HG03103 (cell line): ENCODE results near the gene CCDC86.

Experiments
- ATAC-seq: cut with Tn5 transposase; IDR thresholded peaks from one replicate; pipeline ENCODE4 v1.9.1; 2021; ENCODE audit warnings: low read depth; ENCODE audit not compliant: unreplicated experiment

Gene CCDC86

DNA sequence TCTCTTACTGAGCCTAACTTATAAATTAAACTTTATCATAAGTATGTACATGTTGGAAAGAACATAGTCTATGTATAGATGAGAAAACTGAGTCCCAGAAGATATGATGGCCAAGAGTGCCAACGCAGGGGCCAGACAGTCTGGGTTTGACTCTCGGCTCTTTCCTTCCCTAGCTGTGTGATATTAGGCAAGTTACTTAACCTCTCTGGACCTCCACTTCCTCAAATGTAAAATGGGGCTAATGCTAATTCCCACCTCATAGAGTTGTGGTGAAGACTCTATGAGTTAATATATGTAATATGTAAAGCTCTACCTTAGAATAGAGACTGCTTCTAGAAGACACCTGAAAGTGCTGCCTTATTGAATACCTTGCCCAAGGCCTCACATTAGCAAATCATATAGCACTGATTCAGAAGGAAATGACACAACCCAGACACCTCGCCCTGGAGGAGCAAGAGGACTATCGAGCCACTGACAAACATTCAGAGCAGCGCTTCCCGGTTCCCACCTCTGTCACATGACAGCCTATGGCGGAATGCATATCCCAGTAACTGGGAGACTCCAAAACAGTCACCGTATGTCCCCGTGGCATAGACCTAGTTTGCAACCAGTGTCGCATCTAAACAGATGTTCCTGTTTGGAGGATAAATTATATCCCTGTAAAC, 11.3 kb upstream of the CCDC86 start:
- ATAC-seq = no peak

DNA sequence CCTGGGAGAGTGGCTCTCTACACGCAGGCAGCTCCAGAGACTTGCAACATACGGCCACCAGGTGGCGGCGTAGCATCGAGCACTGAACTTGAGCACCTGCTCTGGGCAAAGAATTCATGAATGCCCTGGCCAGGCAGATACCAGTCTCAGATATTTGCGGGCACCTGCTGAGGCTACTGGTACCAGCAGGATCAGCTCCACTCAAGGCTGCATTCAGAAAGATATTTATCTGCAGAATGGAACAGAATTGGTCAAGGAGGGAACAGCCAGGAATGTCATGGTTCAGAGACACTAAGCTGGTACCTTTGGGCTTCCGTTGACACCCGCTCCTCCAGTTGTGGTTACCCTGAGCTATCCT, 10.8 kb upstream of the CCDC86 start:
- ATAC-seq = no peak

DNA sequence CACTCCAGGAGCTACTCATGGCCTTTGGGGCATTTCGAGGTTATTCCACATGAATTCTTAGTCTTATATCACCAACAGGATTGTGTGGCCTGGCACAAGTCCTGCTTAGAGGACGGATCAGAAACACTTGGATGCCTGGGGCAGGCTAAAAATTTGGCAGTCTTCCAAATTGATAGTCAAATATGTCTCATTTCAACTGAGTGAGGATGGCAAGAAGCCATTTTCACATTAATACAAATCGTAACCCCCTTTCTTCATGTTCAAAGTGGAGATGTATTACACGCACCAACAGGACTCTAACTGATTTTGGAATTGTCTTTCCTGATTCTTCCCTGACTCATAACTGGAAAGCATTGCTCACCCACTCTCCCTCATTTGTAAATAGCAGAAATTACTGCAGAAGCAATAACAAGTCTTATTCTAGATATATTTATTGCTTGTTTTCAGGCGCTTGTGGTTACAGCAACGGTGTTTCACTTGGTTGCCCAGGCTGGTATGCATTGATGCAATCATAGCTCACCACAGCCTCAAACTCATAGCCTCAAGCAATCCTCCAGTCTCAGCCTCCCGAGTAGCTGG, 10.3 kb upstream of the CCDC86 start:
- ATAC-seq = no peak

DNA sequence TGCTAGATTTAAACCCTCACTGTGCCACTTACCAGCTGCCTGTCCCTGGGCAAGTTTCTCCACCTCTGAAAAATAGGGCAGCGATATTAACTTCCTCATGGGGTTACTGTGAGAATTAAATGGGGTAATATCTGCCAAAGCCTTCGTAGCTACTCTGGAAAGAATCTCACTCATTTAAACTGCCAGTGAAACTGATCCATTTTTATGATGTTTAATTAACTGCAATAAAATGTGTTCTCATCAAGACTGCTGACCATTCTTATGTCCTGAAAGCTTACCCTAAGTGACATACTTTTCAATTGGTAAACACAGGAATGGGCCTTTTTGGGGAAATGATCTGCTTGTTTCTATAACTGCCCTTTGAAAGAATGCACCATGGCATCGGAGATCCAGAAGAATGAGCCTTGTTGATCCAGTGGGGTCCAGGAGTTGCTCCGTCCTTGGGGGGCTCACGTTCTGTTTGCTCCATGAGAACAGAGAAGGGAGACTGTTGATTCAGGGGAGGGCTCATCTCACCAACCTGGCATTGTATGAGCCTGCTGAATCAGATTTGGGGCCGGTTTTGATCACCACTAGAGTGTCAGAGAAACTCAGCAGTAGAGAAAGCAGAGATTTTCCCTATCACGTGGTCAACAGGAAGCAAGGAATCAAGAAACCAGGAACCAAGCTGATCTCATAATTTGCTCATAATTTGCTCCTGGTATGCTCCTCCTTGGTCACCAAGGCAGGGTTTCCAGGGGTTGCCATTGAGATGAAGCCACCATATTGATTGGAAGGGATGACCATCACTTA, 7.0 kb upstream of the CCDC86 start:
- no peak for ATAC-seq

DNA sequence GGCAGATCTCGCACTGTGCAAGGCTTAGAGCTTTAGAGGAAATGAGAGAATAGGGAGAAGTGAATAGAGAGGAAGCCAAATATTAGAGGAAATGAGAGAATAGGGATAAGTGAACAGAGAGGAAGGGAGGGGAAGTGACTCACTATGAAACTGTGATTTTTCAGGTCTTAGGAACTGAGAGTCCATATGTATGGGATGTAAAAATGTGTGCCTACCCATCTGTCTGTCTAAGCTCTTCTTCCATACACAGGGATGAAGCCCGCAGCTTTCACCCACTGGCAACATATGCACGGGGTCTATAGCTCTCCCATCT, 6.4 kb upstream of the CCDC86 start:
- ATAC-seq = no peak

DNA sequence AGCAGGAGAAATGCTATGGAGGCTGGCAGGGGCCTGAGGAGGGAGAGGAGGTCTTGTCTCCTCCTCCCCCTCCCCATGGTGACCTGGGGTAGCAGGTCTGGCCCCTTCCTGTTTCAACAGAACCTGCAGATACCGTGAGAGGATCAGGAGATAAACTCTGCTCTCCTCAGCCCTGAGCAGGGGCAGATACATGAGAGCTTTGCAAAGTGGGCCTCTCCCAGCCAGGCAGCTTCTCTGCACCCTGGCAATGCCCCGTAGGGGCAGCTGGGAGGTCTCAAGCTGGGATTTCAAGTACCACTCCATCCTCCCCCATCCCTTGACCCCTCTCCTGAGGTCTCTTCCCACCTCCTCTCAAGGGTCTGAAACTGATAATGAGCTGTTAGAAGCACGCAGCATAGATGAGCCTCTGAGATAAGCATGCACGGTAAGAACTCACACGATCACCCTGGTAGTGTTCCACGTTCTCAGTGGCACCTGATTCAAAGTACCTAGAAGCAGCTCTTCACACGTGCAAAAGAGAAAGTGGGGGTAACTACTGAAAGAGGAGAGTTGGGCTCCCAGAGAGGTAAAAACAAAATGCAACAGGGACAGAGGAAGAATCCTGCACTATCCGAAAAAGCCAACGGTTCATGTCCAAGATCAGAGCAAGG, 4.9 kb upstream of the CCDC86 start:
- ATAC-seq = no peak

DNA sequence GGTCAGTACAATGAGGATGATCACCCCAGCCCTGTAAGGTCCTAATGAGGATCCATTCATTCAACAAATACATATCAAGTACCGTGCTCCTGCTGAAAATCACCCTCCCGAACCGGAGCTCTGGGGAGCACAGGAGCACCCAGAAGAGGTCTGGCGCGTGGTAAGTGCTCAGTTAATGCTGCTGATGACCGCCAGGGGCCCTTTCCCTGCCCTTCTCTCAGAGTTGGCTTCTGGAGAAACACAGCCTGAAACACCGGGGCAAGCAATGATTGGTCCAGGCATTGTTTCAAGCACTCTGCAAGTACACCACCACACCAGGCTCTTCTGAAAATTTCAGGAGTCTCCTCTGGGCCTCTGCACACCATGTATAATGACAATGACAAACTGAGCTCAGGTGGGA, 3.8 kb upstream of the CCDC86 start:
- ATAC-seq = no peak

DNA sequence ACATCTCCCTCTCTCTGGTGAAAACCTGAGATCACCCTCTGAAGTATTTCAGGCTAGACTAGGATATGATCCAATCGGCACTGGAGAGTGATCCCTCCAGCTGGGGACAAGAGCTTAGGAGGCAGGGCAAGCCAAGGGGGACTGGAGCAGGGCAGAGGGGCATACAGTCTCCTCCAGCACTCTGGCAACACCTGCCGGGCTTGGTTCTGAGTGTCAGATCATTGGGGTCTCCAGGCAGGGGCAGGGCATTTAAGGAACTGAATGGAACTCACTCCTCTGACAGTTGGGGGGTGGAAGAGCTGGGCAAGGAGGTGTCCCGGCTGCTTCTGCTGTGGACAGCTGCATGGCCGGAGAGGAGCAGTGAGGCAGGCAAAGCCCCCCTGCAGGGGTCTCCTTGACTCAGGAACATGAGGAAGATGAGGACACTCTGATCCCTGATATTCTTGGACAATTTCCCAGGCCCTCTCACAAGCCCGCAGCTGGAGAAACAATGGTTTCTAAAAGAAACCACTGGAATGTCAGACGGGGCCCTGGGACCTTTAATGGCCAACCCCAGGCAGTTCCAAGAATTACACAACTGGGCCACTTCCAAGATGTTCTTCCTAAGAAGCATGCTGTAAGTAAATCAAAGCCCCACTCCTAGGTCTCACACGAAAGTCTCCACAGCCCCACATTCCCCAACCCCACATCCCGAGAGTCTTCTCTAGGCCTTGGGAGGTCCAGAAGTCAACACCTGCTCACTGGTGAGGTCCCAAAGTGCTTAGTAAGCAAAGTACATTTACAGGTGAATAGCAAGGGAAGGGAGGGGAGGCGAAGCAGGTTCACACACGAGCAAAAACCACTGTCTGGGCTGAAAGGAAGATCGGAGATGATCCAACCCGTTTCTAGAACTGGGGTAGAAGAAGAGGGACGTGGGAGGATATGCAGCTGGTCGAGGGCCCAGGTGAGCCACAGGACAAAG, 1.2 kb upstream of the CCDC86 start:
- no peak for ATAC-seq

DNA sequence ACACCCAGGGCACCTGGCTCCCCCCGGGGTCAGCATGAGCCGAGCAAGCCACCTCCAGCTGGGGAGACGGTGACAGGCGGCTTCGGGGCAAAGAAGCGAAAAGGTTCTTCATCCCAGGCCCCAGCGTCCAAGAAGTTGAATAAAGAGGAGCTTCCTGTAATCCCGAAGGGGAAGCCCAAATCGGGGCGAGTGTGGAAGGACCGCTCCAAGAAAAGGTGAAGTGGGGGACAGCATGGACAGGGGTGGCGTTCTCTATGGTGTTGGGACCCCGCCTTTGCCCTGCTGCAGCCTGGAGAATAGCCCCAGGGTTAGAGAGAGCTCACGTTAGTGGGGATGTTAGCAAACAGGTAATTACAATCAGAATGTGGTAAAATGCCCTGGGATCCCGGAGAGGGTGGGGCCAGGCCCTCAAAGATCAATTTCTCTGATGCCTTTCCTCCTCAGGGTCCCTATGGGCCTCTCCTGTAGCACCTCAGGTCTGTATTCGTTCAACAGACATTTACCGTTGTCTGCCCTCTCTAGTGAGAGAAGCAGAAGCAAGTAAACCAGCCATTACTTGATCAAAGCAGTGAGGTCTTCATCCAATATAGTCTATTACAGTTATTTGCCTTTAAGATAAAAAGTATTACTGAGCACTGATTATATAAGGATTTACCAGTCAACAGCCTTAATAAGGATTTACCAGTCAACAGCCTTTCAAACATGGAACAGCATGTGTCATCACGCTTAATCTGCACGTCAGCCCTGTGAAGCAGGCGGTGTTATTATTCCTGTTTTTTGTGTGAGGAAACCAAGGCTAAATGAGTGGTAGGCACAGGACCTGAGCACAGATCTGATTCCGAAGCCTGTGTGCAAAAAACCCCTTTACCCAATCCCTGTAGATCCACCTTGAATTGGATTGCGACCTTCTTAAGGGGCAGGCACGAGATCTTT, 1.0 kb downstream of the CCDC86 start:
- no peak for ATAC-seq

DNA sequence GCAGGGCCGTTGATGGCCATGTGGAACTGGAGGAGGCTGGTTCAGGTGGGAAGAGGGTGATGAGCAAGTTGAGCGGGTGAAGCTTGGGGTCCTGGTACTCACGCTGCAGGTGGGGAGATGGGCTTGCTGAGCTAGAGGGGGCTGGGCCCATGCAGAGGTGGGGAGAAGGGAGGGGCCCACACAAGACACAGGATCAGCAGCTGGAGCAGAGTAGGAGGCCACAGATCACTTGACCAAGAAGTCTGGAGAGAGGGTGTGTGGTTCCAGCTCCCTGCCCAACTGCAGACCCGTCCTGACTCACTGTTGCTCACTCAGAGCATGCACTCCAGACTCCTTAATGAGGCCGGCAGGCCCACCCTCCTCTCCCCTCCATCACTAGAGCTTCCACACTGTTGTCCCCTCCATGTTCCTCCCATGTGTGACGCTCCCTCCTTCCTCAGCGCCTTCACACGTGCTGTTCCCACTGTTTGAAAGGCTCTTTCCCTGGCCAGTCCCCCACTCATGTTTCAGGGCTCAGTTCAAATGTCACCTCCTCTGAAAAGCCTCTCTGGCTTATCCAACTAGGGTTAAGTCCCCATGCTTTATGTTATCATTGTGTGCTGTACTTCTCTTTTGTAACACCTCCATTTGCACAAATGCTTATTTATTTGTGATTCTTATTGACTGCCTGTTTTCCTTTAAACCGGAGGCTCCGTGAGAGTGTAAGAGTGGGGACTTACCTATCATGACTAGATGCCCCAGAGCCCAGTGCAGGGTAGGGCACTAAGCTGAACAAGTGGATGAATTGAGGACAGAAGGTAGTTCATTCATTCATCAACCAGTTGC, 2.3 kb downstream of the CCDC86 start:
- no peak for ATAC-seq

DNA sequence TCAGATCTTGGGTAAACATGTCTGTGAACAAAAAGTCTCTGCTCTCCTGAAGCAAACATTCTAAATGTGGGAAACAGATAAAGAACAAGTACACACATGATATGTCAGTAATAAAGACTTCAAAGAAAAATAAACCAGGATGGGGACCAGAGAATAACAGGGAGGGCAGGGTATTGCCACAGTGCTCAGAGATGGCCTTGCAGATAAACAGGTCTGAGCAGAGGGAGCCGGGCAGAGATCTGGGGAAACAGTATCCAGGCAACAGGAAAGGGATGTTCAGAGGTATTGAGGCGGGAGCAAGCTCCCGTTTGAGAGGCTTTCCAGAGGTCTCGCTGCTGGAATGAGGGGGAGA, 2.9 kb downstream of the CCDC86 start:
- ATAC-seq = no peak

DNA sequence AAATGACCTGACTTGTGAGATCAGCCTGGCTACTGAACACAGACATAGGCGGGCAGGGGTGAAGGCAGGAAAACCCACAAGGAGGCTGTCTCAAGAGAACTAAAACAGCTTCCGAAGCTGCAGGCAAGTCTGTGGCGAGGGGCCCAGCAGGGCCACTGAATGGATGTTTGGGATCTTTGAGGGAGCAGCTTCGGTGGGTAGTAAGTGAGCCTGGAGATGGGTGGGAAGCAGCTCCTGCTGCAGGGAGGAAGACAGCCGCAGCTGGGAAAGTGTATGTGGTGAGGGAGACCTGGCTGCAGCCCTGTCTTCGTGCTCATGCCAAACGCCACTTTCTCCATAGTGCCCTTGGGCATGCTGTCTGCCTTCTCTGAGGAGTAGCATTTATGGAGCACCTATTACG, 3.4 kb downstream of the CCDC86 start:
- ATAC-seq = no peak

DNA sequence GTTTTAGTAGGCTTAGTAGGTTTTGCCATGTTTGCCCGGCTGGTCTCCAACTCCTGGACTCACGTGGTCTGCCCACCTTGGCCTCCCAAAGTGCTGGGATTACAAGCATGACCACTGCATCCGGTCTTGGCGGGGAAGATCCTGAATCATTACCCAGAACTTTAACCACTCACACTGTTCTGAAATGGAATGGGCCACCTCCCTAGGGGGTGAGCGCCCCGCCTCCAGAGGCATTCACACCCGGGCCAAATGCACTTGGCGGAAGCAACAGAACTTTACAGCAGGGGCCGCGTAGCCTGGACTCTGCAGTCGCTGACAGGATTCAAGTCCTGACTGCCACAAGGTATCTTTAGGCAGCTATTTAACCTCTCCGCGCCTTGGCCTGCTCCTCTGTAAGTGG, 5.4 kb downstream of the CCDC86 start:
- ATAC-seq = no peak

DNA sequence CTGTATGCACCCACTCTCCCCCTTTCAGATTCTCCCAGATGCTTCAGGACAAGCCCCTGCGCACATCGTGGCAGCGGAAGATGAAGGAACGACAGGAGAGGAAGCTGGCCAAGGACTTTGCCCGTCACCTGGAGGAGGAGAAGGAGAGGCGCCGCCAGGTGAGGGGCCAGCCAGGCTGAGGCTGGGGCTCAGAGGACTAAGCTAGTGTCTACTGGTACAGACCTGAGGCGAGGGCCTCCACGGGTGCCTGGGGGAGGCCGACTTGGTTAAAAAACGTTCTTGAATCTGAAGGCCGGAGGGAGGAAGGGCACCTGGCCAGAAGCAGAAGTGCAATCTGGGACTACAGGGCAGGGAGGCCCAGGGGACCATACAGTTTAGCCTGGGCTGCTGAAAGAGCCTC, 6.0 kb downstream of the CCDC86 start:
- ATAC-seq = no peak

DNA sequence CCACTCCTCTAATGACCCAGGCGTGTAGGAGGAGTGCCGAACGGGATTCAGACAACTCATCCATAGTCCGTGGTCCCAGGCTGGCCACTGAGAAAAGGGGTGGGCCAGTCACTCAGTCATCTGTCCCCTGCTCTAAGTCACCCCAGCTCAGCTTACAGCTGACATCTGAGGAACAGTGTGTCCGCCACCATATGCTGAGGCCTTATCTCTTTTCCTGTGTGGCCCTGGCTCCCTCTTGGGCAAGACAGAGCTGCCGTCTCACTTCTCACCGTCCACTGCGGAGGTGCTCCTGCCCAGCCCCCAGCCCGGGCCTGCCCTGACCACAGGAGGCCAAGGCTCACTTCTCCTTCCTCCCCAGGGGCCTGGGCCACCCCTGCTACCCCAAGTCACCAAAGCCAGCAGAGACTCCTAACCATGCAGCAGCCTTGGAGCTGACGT, 6.8 kb downstream of the CCDC86 start:
- ATAC-seq = no peak

DNA sequence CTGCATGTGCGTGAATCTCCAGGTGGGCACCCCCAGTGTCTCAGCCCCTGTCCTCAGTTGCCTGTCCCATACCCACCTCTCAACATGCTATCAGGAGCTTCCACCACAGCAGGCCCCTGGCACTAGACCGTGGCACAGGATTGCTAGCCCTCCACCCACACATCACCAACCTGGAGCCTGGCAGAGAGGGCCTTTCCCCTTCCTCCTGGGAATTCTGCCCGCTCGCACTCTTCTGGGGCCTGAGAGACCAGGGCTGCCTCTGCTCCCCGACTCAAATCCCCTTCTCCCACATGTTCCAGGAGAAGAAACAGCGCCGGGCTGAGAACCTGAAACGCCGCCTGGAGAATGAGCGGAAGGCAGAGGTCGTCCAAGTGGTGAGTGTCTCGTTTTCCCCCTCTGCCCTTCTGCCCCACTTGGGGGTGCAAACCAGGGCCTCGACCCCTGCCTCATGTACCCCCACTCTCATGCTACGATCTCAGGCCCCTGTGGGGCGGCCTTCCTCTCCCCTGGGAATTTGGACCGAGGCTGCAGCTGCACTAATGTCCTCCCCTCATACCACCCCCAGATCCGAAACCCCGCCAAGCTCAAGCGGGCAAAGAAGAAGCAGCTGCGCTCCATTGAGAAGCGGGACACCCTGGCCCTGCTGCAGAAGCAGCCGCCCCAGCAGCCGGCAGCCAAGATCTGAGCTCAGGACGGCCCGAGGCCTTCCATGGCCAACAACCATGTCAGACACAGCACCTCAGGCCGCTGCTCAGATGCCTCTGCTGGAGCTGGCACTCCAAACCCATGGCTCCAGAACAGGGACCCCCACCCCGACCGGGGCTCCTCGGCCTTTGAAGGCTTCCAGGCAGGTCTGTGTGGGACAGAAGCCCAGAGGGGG, 8.0 kb downstream of the CCDC86 start:
- no peak for ATAC-seq

DNA sequence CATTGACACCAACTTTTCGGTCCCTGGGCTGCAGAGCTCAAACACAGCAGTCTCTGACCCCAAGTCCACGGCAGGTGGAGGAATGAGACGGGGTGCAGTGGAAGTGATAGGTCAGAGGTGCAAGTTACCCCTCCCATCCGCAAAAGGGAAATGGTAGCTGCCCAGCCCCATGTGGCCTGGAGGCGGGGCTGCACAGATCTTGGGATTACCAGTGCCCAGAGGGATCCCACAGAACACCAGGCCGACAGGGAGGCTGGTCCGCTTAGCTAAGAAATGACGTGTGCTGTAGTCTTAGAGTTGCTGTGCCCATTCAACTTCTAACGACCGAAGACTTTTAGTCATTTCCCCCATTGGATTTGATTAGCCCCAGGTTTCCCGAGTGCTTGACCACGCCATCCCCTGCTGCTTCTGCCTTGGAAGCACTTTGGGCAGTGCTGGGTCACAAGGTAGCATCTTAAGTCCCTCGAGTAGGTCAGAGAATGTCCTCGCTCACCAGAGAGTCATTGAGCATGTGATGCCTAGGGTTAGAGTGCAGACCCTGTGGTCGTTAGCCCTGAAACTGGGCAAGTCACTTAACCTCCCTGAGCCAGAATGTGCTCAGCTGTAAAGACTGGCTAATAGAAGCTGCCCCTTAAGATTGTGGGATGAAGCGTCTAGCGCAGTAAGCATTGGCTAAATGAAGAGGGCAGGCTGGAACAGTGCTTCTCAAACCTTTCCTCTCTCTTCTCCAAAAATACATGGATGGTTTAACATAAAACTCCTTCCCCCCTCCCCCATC, 9.6 kb downstream of the CCDC86 start:
- ATAC-seq = no peak
